PFSK-1 (cell line): ENCODE measurements around the gene SLC30A9.

ENCODE experiments used
- FOXP2 ChIP-seq: optimal IDR thresholded peaks from 2 replicates; pipeline ENCODE3; 2011; ENCODE audit warnings: borderline replicate concordance, control low read depth, inconsistent platforms; ENCODE audit not compliant: insufficient read depth; ENCODE audit errors: extremely low read length, extremely low read depth
- POLR2AphosphoS5 ChIP-seq: IDR thresholded peaks from 2 replicates; pipeline ENCODE4 v1.6.1; 2012; ENCODE audit warnings: low read depth, mild to moderate bottlenecking, control low read depth, low read length, moderate library complexity
- REST ChIP-seq, 2 experiments: IDR thresholded peaks; 2 replicates each; pipeline versions ENCODE4 v1.6.1 to v1.8.0; 2011 to 2012; ENCODE audit warnings: low read depth in 2 of 2, low read length in 2 of 2, control low read depth in 1 of 2, inconsistent platforms in 1 of 2, mild to moderate bottlenecking in 1 of 2, moderate library complexity in 1 of 2; ENCODE audit not compliant: insufficient read depth in 1 of 2
- SIN3A ChIP-seq: IDR thresholded peaks from 2 replicates; pipeline ENCODE4 v1.6.1; 2012; ENCODE audit warnings: mild to moderate bottlenecking, low read length, moderate library complexity, borderline replicate concordance; ENCODE audit not compliant: insufficient read depth
- TAF1 ChIP-seq: IDR thresholded peaks from 2 replicates; pipeline ENCODE4 v1.6.1; 2012; ENCODE audit warnings: low read length, control low read depth, borderline replicate concordance; ENCODE audit not compliant: insufficient read depth

SLC30A9 gene

GRCh38 chr4:41949531-41949930, 40.8 kb upstream of the SLC30A9 start:
- TF ChIP-seq FOXP2: no peak

- TF ChIP-seq REST (IDR thresholded peaks at IDR 0.05; ENCODE audit: insufficient read depth in 1 of 2, low read depth in 2 of 2, low read length in 2 of 2): no peak
- TF ChIP-seq POLR2AphosphoS5: no peak
- no peak for TF ChIP-seq SIN3A
These were observed 32.7 kb upstream of the SLC30A9 start for GRCh38 chr4:41957634-41958033.

GRCh38 chr4:41963105-41963504, 27.2 kb upstream of the SLC30A9 start:
- no peak for TF ChIP-seq FOXP2
- TF ChIP-seq TAF1: no peak

- TF ChIP-seq FOXP2 (no peak), SIN3A (no peak), POLR2AphosphoS5 (no peak), REST (IDR thresholded peaks at IDR 0.05; ENCODE audit: insufficient read depth in 1 of 2, low read depth in 2 of 2, low read length in 2 of 2) (no peak), TAF1 (no peak)
These were observed 25.9 kb upstream of the SLC30A9 start for GRCh38 chr4:41964401-41964800.

GRCh38 chr4:41967392-41967791, 22.9 kb upstream of the SLC30A9 start:
- TF ChIP-seq REST (IDR thresholded peaks at IDR 0.05; ENCODE audit: insufficient read depth in 1 of 2, low read depth in 2 of 2, low read length in 2 of 2): no peak
- TF ChIP-seq POLR2AphosphoS5: no peak
- no peak for TF ChIP-seq TAF1
- TF ChIP-seq SIN3A: no peak
- TF ChIP-seq FOXP2: no peak

- no peak for TF ChIP-seq POLR2AphosphoS5
- no peak for TF ChIP-seq TAF1
- no peak for TF ChIP-seq REST (IDR thresholded peaks at IDR 0.05; ENCODE audit: insufficient read depth in 1 of 2, low read depth in 2 of 2, low read length in 2 of 2)
- no peak for TF ChIP-seq FOXP2
- TF ChIP-seq SIN3A: no peak
These were observed 20.7 kb upstream of the SLC30A9 start for GRCh38 chr4:41969671-41970070.
